Type B pancreatic cell (in vitro differentiated cells): ENCODE measurements around the gene LMNB1. TPM values are rescaled to one million over a fixed set of nuclear protein-coding genes. Genes with fewer than 3 reads are reported as not detected.

Source experiments
- DNase-seq: peaks from one replicate; pipeline ENCODE4 v3.0.0; 2021; ENCODE audit warnings: mixed read lengths; ENCODE audit not compliant: unreplicated experiment; ENCODE audit errors: extremely low spot score
- H3K27ac Mint-ChIP-seq: 2 replicates; pipeline ENCODE4 v1.8.0; 2021; ENCODE audit warnings: mild to moderate bottlenecking, mixed read lengths
- H3K27me3 Mint-ChIP-seq: 2 replicates; pipeline ENCODE4 v1.8.0; 2021; ENCODE audit warnings: mixed read lengths
- H3K36me3 Mint-ChIP-seq: 2 replicates; pipeline ENCODE4 v1.8.0; 2021; ENCODE audit warnings: mixed read lengths
- H3K4me1 Mint-ChIP-seq: one replicate; pipeline ENCODE4 v1.8.0; 2021; ENCODE audit warnings: mixed read lengths; ENCODE audit not compliant: unreplicated experiment
- H3K4me3 Mint-ChIP-seq: 2 replicates; pipeline ENCODE4 v1.8.0; 2021; ENCODE audit warnings: mild to moderate bottlenecking, mixed read lengths
- H3K9me3 Mint-ChIP-seq: 2 replicates; pipeline ENCODE4 v1.8.0; 2021; ENCODE audit warnings: mixed read lengths
- CTCF ChIP-seq: fragments of 200-600 bp; sonication (generic); conservative IDR thresholded peaks from 2 replicates; pipeline ENCODE4 v1.5.0; 2021; ENCODE audit warnings: antibody characterized with exemption, mild to moderate bottlenecking
- total RNA-seq: library from RNA; stranded (reverse); gene quantifications from 2 replicates; pipeline ENCODE4 v1.2.1, GENCODE V29; 2021; ENCODE audit warnings: low replicate concordance

Gene LMNB1
- total RNA-seq, 1 donor from 2014 or later = 149 TPM

DNA sequence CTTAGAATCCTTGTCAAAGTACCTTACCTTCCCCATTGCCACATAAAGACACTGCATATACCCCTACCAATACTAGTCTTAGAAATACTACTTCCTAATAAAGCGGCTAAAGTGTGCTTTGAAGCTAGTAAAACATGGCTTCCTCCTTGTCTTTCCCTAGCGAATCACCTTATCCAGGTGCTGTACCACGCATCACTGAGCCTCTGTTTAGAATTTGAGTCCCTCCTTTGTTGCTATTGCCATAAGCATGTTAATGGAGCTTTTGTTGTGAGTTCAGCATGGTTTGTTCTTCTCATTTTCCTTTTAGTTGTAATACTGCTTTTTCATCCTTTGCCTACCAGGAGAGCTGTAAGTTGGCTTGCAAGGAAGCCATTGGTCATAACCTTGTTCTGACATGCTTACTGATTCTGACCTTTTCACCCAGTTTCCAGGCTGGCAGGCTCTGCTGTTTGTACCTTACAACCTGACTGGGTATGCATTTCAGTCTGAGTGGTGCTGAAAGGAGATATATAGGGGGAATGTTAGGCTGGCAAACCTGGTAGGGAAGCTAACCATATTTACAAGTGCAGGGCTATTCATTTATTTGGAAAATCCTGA lies 49.8 kb downstream of the LMNB1 start:
- peaks cover 14% of the 10 kb centered on the region for H3K36me3 Mint-ChIP-seq
- no peak overlapping the region for H3K4me3 Mint-ChIP-seq
- TF ChIP-seq CTCF = no peak
- no peaks in the 10 kb centered on the region for H3K27me3 Mint-ChIP-seq
- no peaks in the 10 kb centered on the region for H3K9me3 Mint-ChIP-seq
- no peak for DNase-seq
- H3K27ac Mint-ChIP-seq = no peak overlapping the region
- peaks cover 5% of the 10 kb centered on the region for H3K4me1 Mint-ChIP-seq

- no peak for TF ChIP-seq CTCF
- no peaks in the 10 kb centered on the region for H3K9me3 Mint-ChIP-seq
These were observed 52.2 kb downstream of the LMNB1 start for GRCh38 chr5:126829098-126829497.

GRCh38 chr5:126830061-126830460 lies 53.1 kb downstream of the LMNB1 start:
- no peaks in the 10 kb centered on the region for H3K9me3 Mint-ChIP-seq
- no peak for TF ChIP-seq CTCF
- H3K27ac Mint-ChIP-seq = no peak overlapping the region
- no peak overlapping the region for H3K4me3 Mint-ChIP-seq
- peaks cover 26% of the 10 kb centered on the region for H3K36me3 Mint-ChIP-seq
- no peak for DNase-seq
- peaks cover 5% of the 10 kb centered on the region for H3K4me1 Mint-ChIP-seq
- H3K27me3 Mint-ChIP-seq = no peaks in the 10 kb centered on the region

More at GRCh38 chr5:126829098-126829497, 52.2 kb downstream of the LMNB1 start:
- Mint-ChIP-seq H3K36me3 (peaks cover 22% of the 10 kb centered on the region), H3K4me3 (no peak overlapping the region), H3K27ac (no peak overlapping the region), H3K4me1 (peaks cover 5% of the 10 kb centered on the region), H3K27me3 (no peaks in the 10 kb centered on the region)
- no peak for DNase-seq

- no peaks in the 10 kb centered on the region for H3K27me3 Mint-ChIP-seq
- peak overlapping the region; percentile 5 for H3K27ac Mint-ChIP-seq
These were observed 54.2 kb downstream of the LMNB1 start for GRCh38 chr5:126831156-126831555.

DNA sequence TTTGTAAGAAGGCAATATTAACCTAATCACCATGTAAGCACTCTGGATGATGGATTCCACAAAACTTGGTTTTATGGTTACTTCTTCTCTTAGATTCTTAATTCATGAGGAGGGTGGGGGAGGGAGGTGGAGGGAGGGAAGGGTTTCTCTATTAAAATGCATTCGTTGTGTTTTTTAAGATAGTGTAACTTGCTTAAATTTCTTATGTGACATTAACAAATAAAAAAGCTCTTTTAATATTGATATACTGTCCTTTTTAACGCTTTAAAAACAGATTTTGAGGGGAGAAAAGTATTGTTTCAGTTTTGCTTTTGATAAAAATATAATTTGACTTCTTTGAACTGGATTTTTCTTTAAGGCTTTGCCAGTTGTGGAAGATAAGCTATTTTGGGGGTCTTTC lies 59.8 kb downstream of the LMNB1 start:
- Mint-ChIP-seq H3K36me3 (peaks cover 40% of the 10 kb centered on the region), H3K27me3 (peaks cover 9% of the 10 kb centered on the region), H3K4me3 (no peak overlapping the region), H3K4me1 (no peaks in the 10 kb centered on the region), H3K27ac (no peak overlapping the region), H3K9me3 (no peaks in the 10 kb centered on the region)
- DNase-seq = no peak
- TF ChIP-seq CTCF = no peak

More at GRCh38 chr5:126831156-126831555, 54.2 kb downstream of the LMNB1 start:
- Mint-ChIP-seq H3K9me3 (no peaks in the 10 kb centered on the region), H3K36me3 (peaks cover 33% of the 10 kb centered on the region), H3K4me1 (peaks cover 5% of the 10 kb centered on the region), H3K4me3 (no peak overlapping the region)
- no peak for DNase-seq
- no peak for TF ChIP-seq CTCF
